H1 (cell line): ENCODE measurements around the gene UBE2K. TPM values are rescaled to one million over a fixed set of nuclear protein-coding genes. Genes with fewer than 3 reads are reported as not detected.

Experiments used
- ASH2L ChIP-seq: fragments of 200-600, 300-600 bp; sonication (generic); IDR thresholded peaks from one replicate; pipeline ENCODE4 v1.7.1; 2017; ENCODE audit warnings: low read length
- TAF1 ChIP-seq: IDR thresholded peaks from 2 replicates; pipeline ENCODE4 v1.6.1; 2011; ENCODE audit warnings: mild to moderate bottlenecking, low read depth, low read length
- polyA plus RNA-seq, 7 experiments: library from polyadenylated mRNA; depleted of rRNA in 3 of 7; stranded (reverse) in 5 of 7; unstranded in 2 of 7; fragments of >200 nt in 5 of 7; fragments of 200-250 nt in 2 of 7; gene quantifications; 1 replicate in 5 of 7; 2 replicates in 1 of 7; 4 replicates in 1 of 7; pipeline versions ENCODE4 v1.2.1 to v1.2.3, GENCODE V29; 2011 to 2013; ENCODE audit warnings: missing spikeins in 2 of 7, mixed read lengths in 2 of 7
- total RNA-seq: library from RNA; stranded (reverse); fragmentation: NEBNext Ultra II Directional; extraction: Animal tissue kit (Norgen Biotek cat#: 25700); gene quantifications from 2 replicates; pipeline ENCODE4 v1.2.1, GENCODE V29; 2021
- TF ChIP-seq, protein P1 (sequence below): IDR thresholded peaks from 2 replicates; pipeline ENCODE4 v1.6.1; 2012; ENCODE audit warnings: low read length, inconsistent platforms

The UBE2K gene
- total and polyA plus RNA-seq, 2 of the 8 experiments (the other 6 are each of a cell fraction or from before 2014, with no cell fraction given), result 53.6 to 174 TPM

DNA sequence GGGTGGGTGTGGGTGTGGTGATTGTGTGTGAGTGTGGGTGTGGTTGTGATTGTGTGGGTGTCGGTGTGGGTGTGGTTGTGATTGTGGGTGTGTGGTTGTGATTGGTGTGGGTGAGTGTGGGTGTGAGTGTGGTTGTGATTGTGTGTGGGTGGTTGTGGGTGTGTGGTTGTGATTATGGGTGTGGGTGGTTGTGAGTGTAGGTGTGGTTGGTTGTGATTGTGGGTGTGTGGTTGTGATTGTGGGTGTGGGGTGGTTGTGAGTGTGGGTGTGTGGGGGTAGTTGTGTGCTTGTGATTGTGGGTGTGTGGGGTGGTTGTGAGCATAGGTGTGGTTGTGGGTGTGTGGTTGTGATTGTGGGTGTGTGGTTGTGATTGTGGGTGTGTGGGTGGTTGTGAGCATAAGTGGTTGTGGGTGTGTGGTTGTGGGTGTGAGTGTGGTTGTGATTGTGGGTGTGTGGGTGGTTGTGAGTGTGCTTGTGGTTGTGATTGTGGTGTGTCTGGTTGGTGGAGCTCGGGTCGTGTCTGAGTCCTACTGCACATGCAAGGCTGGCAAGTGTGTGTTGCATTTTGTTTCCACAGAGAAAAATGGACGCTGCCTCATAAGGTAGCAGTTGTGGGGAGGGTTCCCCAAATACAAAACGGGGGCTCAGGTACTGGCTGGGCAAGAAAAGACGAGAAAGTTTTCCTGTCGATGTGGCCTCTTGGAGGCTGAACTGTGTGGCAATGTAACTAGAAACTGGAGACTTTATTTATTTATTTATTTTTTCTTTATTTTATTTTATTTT is 116.7 kb downstream of the UBE2K start (continued):
- TF ChIP-seq, protein P1, sequence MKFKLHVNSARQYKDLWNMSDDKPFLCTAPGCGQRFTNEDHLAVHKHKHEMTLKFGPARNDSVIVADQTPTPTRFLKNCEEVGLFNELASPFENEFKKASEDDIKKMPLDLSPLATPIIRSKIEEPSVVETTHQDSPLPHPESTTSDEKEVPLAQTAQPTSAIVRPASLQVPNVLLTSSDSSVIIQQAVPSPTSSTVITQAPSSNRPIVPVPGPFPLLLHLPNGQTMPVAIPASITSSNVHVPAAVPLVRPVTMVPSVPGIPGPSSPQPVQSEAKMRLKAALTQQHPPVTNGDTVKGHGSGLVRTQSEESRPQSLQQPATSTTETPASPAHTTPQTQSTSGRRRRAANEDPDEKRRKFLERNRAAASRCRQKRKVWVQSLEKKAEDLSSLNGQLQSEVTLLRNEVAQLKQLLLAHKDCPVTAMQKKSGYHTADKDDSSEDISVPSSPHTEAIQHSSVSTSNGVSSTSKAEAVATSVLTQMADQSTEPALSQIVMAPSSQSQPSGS, result no peak
- TF ChIP-seq ASH2L (no peak), TAF1 (no peak)
